ENCODE measurements around the gene CRYAA.

CRYAA gene

GRCh38 chr21:43201491-43201890, 32.7 kb downstream of the CRYAA start:
- Histone ChIP-seq H3K27me3 (ENCODE audit: low read depth, low read length) (no peaks in the 10 kb centered on the region), H3K27ac (ENCODE audit: low read length) (no peak overlapping the region), H4K20me1 (ENCODE audit: insufficient read depth, low read length) (no peaks in the 10 kb centered on the region), H2AFZ (ENCODE audit: low read depth, low read length) (no peak overlapping the region), H3K79me2 (ENCODE audit: low read length) (no peaks in the 10 kb centered on the region), H3K4me1 (ENCODE audit: low read length) (no peaks in the 10 kb centered on the region), H3K4me3 (ENCODE audit: low read length) (no peak overlapping the region), H3K9ac (ENCODE audit: low read length) (no peak overlapping the region), H3K36me3 (replicated peaks; ENCODE audit: low read depth, low read length) (peaks cover 14% of the 10 kb centered on the region), H3K4me2 (ENCODE audit: low read length) (no peak overlapping the region), H3K9me3 (ENCODE audit: insufficient read depth, low read length) (peaks cover 15% of the 10 kb centered on the region)
- TF ChIP-seq CTCF (IDR thresholded peaks at IDR 0.05; ENCODE audit: low read depth, low read length) (no peak), EZH2phosphoT487 (IDR thresholded peaks at IDR 0.05; ENCODE audit: low read depth) (no peak)

GRCh38 chr21:43203591-43203990, 34.8 kb downstream of the CRYAA start:
- H3K4me2 ChIP-seq (ENCODE audit: low read length): no peak overlapping the region
- H2AFZ ChIP-seq (ENCODE audit: low read depth, low read length): no peak overlapping the region
- H3K9ac ChIP-seq (ENCODE audit: low read length): no peak overlapping the region
- H3K9me3 ChIP-seq (ENCODE audit: insufficient read depth, low read length): peaks cover 8% of the 10 kb centered on the region
- peaks cover 6% of the 10 kb centered on the region for H3K36me3 ChIP-seq (replicated peaks; ENCODE audit: low read depth, low read length)
- H3K79me2 ChIP-seq (ENCODE audit: low read length): no peaks in the 10 kb centered on the region
- H3K4me3 ChIP-seq (ENCODE audit: low read length): no peak overlapping the region
- no peak overlapping the region for H3K27ac ChIP-seq (ENCODE audit: low read length)
- no peaks in the 10 kb centered on the region for H4K20me1 ChIP-seq (ENCODE audit: insufficient read depth, low read length)
- H3K27me3 ChIP-seq (ENCODE audit: low read depth, low read length): no peaks in the 10 kb centered on the region
- H3K4me1 ChIP-seq (ENCODE audit: low read length): no peaks in the 10 kb centered on the region
- TF ChIP-seq CTCF (IDR thresholded peaks at IDR 0.05; ENCODE audit: low read depth, low read length) (no peak), EZH2phosphoT487 (IDR thresholded peaks at IDR 0.05; ENCODE audit: low read depth) (no peak)

- Histone ChIP-seq H3K9me3 (ENCODE audit: insufficient read depth, low read length) (peaks cover 7% of the 10 kb centered on the region), H3K4me1 (ENCODE audit: low read length) (no peaks in the 10 kb centered on the region), H3K79me2 (ENCODE audit: low read length) (no peaks in the 10 kb centered on the region), H3K4me3 (ENCODE audit: low read length) (no peak overlapping the region), H2AFZ (ENCODE audit: low read depth, low read length) (no peak overlapping the region), H4K20me1 (ENCODE audit: insufficient read depth, low read length) (no peaks in the 10 kb centered on the region), H3K36me3 (replicated peaks; ENCODE audit: low read depth, low read length) (peaks cover 6% of the 10 kb centered on the region), H3K27me3 (ENCODE audit: low read depth, low read length) (no peaks in the 10 kb centered on the region), H3K9ac (ENCODE audit: low read length) (no peak overlapping the region), H3K4me2 (ENCODE audit: low read length) (no peak overlapping the region), H3K27ac (ENCODE audit: low read length) (no peak overlapping the region)
- TF ChIP-seq CTCF (IDR thresholded peaks at IDR 0.05; ENCODE audit: low read depth, low read length): no peak
- no peak for TF ChIP-seq EZH2phosphoT487 (IDR thresholded peaks at IDR 0.05; ENCODE audit: low read depth)
Measured at GRCh38 chr21:43204638-43205037, 35.8 kb downstream of the CRYAA start.

- no peaks in the 10 kb centered on the region for H3K27me3 ChIP-seq (ENCODE audit: low read depth, low read length)
- no peak for TF ChIP-seq CTCF (IDR thresholded peaks at IDR 0.05; ENCODE audit: low read depth, low read length)
- no peak for TF ChIP-seq EZH2phosphoT487 (IDR thresholded peaks at IDR 0.05; ENCODE audit: low read depth)
- H3K4me1 ChIP-seq (ENCODE audit: low read length): no peaks in the 10 kb centered on the region
- no peaks in the 10 kb centered on the region for H4K20me1 ChIP-seq (ENCODE audit: insufficient read depth, low read length)
- H3K79me2 ChIP-seq (ENCODE audit: low read length): no peaks in the 10 kb centered on the region
- peaks cover 2% of the 10 kb centered on the region for H3K9me3 ChIP-seq (ENCODE audit: insufficient read depth, low read length)
- no peak overlapping the region for H2AFZ ChIP-seq (ENCODE audit: low read depth, low read length)
- H3K4me3 ChIP-seq (ENCODE audit: low read length): no peak overlapping the region
- peaks cover 1% of the 10 kb centered on the region for H3K36me3 ChIP-seq (replicated peaks; ENCODE audit: low read depth, low read length)
- H3K27ac ChIP-seq (ENCODE audit: low read length): no peak overlapping the region
- no peak overlapping the region for H3K4me2 ChIP-seq (ENCODE audit: low read length)
- no peak overlapping the region for H3K9ac ChIP-seq (ENCODE audit: low read length)
Measured at GRCh38 chr21:43206231-43207042, 37.6 kb downstream of the CRYAA start.

All from OCI-LY3 (cell line).